Liver (tissue), 9 donors: ENCODE results near the gene LLPH. TPM values are rescaled to one million over a fixed set of nuclear protein-coding genes. Genes with fewer than 3 reads are reported as not detected.

Source experiments
- DNase-seq: peaks from one replicate; pipeline ENCODE4 v3.0.0-alpha.2; 2017; ENCODE audit warnings: low spot score
- H3K27ac ChIP-seq, 2 donors: one replicate each; pipeline ENCODE4 v1.7.0; 2013; ENCODE audit warnings: inconsistent platforms in 2 of 2, low read length in 2 of 2, control low read depth in 1 of 2, low read depth in 1 of 2, mild to moderate bottlenecking in 1 of 2
- H3K27me3 ChIP-seq, 4 donors: one replicate each; pipeline versions ENCODE4 v1.6.1 to v1.7.0; 2013; ENCODE audit warnings: low read length in 3 of 4, inconsistent platforms in 1 of 4, mild to moderate bottlenecking in 1 of 4, moderate library complexity in 1 of 4; ENCODE audit not compliant: control insufficient read depth in 4 of 4, insufficient read depth in 4 of 4
- H3K36me3 ChIP-seq, 4 donors: one replicate each; pipeline versions ENCODE4 v1.6.1 to v1.7.0; 2013; ENCODE audit warnings: low read length in 3 of 4, mild to moderate bottlenecking in 3 of 4, low read depth in 1 of 4, moderate library complexity in 1 of 4; ENCODE audit not compliant: control insufficient read depth in 4 of 4, insufficient read depth in 3 of 4
- H3K4me1 ChIP-seq, 4 donors: one replicate each; pipeline versions ENCODE4 v1.6.1 to v1.7.0; 2013; ENCODE audit warnings: low read length in 3 of 4, mild to moderate bottlenecking in 3 of 4, moderate library complexity in 1 of 4; ENCODE audit not compliant: control insufficient read depth in 4 of 4, insufficient read depth in 4 of 4
- H3K4me3 ChIP-seq, 3 donors: one replicate each; pipeline versions ENCODE4 v1.6.1 to v1.7.0; 2013; ENCODE audit warnings: low read length in 3 of 3, control low read depth in 1 of 3, low read depth in 1 of 3, mild to moderate bottlenecking in 1 of 3
- H3K9ac ChIP-seq, 2 donors: one replicate each; pipeline ENCODE4 v1.7.0; 2013; ENCODE audit warnings: low read length in 2 of 2, mild to moderate bottlenecking in 2 of 2, moderate library complexity in 2 of 2, control low read depth in 1 of 2, low read depth in 1 of 2
- H3K9me3 ChIP-seq, 4 donors: one replicate each; pipeline versions ENCODE4 v1.6.1 to v1.7.0; 2013; ENCODE audit warnings: low read length in 3 of 4; ENCODE audit not compliant: control insufficient read depth in 4 of 4
- ATF3 ChIP-seq: IDR thresholded peaks from 2 replicates; pipeline ENCODE4 v1.6.1; 2016; ENCODE audit warnings: antibody characterized with exemption
- EGR1 ChIP-seq, 2 donors: IDR thresholded peaks; 2 replicates each; pipeline ENCODE4 v1.6.1; 2016 to 2018; ENCODE audit warnings: antibody characterized with exemption in 2 of 2, low read depth in 2 of 2
- FOXA1 ChIP-seq: IDR thresholded peaks from 2 replicates; pipeline ENCODE4 v1.6.1; 2016; ENCODE audit warnings: antibody characterized with exemption
- FOXA2 ChIP-seq: IDR thresholded peaks from 2 replicates; pipeline ENCODE4 v1.6.1; 2016; ENCODE audit warnings: antibody characterized with exemption
- GABPA ChIP-seq, 2 donors: IDR thresholded peaks in 1 of 2; conservative IDR thresholded peaks in 1 of 2; 2 replicates each; pipeline ENCODE4 v1.6.1; 2016; ENCODE audit warnings: antibody characterized with exemption in 2 of 2, mild to moderate bottlenecking in 1 of 2, moderate library complexity in 1 of 2
- HNF4A ChIP-seq, 2 donors: conservative IDR thresholded peaks; 2 replicates each; pipeline ENCODE4 v1.6.1; 2016; ENCODE audit warnings: antibody characterized with exemption in 2 of 2, mild to moderate bottlenecking in 2 of 2
- HNF4G ChIP-seq: IDR thresholded peaks from 2 replicates; pipeline ENCODE4 v1.6.1; 2016; ENCODE audit warnings: antibody characterized with exemption
- JUND ChIP-seq, 2 donors: IDR thresholded peaks; 2 replicates each; pipeline ENCODE4 v1.6.1; 2016; ENCODE audit warnings: antibody characterized with exemption in 2 of 2
- NR2F2 ChIP-seq: IDR thresholded peaks from 2 replicates; pipeline ENCODE4 v1.6.1; 2016; ENCODE audit warnings: antibody characterized with exemption
- RAD21 ChIP-seq, 2 donors: IDR thresholded peaks; 2 replicates each; pipeline ENCODE4 v1.6.1; 2016; ENCODE audit warnings: antibody characterized with exemption in 2 of 2, mild to moderate bottlenecking in 2 of 2
- REST ChIP-seq: IDR thresholded peaks from 2 replicates; pipeline ENCODE4 v1.6.1; 2016; ENCODE audit warnings: antibody characterized with exemption, mild to moderate bottlenecking
- RXRA ChIP-seq, 2 donors: IDR thresholded peaks; 2 replicates each; pipeline ENCODE4 v1.6.1; 2017 to 2018; ENCODE audit warnings: antibody characterized with exemption in 2 of 2, mild to moderate bottlenecking in 1 of 2
- SP1 ChIP-seq: IDR thresholded peaks from 2 replicates; pipeline ENCODE4 v1.6.1; 2018; ENCODE audit warnings: antibody characterized with exemption, mild to moderate bottlenecking
- TAF1 ChIP-seq: conservative IDR thresholded peaks from 2 replicates; pipeline ENCODE4 v1.6.1; 2016; ENCODE audit warnings: antibody characterized with exemption, mild to moderate bottlenecking
- YY1 ChIP-seq: IDR thresholded peaks from 2 replicates; pipeline ENCODE4 v1.6.1; 2016; ENCODE audit warnings: antibody characterized with exemption, mild to moderate bottlenecking
- ZBTB33 ChIP-seq: IDR thresholded peaks from 2 replicates; pipeline ENCODE4 v1.6.1; 2016; ENCODE audit warnings: antibody characterized with exemption
- WGBS: extraction: QIAGEN DNeasy Blood & Tissue Kit; methylation state at CpG from one replicate; pipeline ENCODE4 v1.1.7; 2013; 5-methylcytosine and 5-hydroxymethylcytosine counted together
- polyA plus RNA-seq, 2 donors: library from polyadenylated mRNA; stranded (reverse) in 1 of 2; unstranded in 1 of 2; fragments of 200-250 nt in 1 of 2; fragments of >200 nt in 1 of 2; fragmentation: Nextera tagmentation in 1 of 2; extraction: Ambion mirVana in 1 of 2; gene quantifications; one replicate each; pipeline versions ENCODE4 v1.2.1 to v1.2.3, GENCODE V29; 2013 to 2015
- total RNA-seq, 2 donors: library from RNA; depleted of rRNA; stranded (reverse); fragments of >200 nt; gene quantifications; one replicate each; pipeline ENCODE4 v1.2.3, GENCODE V29; 2014
- TF ChIP-seq, protein P1 (sequence below): IDR thresholded peaks from 2 replicates; pipeline ENCODE4 v1.6.1; 2016; ENCODE audit warnings: antibody characterized with exemption
- TF ChIP-seq, protein P2 (sequence below): fragments of 150-350 bp; IDR thresholded peaks from 2 replicates; pipeline ENCODE4 v1.5.1; 2017; ENCODE audit warnings: improper control_type of control experiment, low read depth, low read length; ENCODE audit not compliant: missing input control
- donor health status: healthy.
- donor health status: healthy.
- donor health status: healthy.
- donor health status: healthy.
- donor health status: healthy.

LLPH gene
- total and polyA plus RNA-seq, 4 donors = 2.6 to 18.1 (median 6.6) TPM

DNA sequence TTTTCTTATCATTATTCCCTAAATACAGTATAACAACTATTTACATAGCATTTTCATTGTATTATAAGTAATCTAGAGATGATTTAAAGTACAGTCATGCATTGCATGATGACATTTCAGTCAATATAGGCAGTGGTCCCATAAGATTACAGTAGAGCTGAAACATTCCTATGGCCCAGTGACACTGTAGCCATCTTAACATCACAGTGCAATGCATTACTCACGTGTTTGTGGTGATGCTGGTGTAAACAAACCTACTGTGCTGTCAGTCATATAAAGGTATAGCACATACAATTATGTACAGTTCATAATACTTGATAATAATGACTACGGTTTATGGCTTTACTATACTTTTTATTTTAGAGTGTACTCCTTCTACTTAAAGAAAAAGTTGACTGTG, 13.3 kb downstream of the LLPH start:
- DNase-seq = no peak
- Histone ChIP-seq H3K9me3 (no peaks in the 10 kb centered on the region), H3K4me3 (no peak overlapping the region), H3K9ac (no peak overlapping the region), H3K36me3 (peaks cover 0 to 5% (median 2%) of the 10 kb centered on the region in 4 donors), H3K27ac (no peak overlapping the region), H3K27me3 (no peaks in the 10 kb centered on the region), H3K4me1 (no peaks in the 10 kb centered on the region)
- 93% methylated on average over 2 of the region's 2 CpGs for WGBS
- no peak for TF ChIP-seq ATF3

GRCh38 chr12:66115071-66115600, 15.4 kb downstream of the LLPH start:
- Histone ChIP-seq H3K27me3 (no peaks in the 10 kb centered on the region), H3K27ac (no peak overlapping the region), H3K4me1 (no peaks in the 10 kb centered on the region), H3K36me3 (peaks cover 0 to under 1% (median 0%) of the 10 kb centered on the region in 4 donors), H3K4me3 (no peak overlapping the region), H3K9me3 (no peaks in the 10 kb centered on the region), H3K9ac (no peak overlapping the region)
- DNase-seq = no peak
- 89% methylated on average over 4 of the region's 4 CpGs for WGBS
- TF ChIP-seq FOXA2 (no peak), RAD21 (IDR thresholded peaks at IDR 0.05) (no peak), FOXA1 (no peak), YY1 (no peak), ATF3 (no peak), NR2F2 (no peak), REST (no peak), ZBTB33 (no peak), EGR1 (IDR thresholded peaks at IDR 0.05; ENCODE audit: low read depth in 2 of 2) (no peak), HNF4A (conservative IDR thresholded peaks at IDR 0.05) (no peak), TAF1 (no peak), SP1 (no peak), HNF4G (no peak), RXRA (IDR thresholded peaks at IDR 0.05) (no peak), JUND (IDR thresholded peaks at IDR 0.05) (no peak), GABPA (IDR thresholded peaks at IDR 0.05 in 1 of 2, conservative IDR thresholded peaks at IDR 0.05 in 1 of 2) (no peak)
- TF ChIP-seq, protein P1, sequence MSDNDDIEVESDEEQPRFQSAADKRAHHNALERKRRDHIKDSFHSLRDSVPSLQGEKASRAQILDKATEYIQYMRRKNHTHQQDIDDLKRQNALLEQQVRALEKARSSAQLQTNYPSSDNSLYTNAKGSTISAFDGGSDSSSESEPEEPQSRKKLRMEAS = no peak
- TF ChIP-seq, protein P2, sequence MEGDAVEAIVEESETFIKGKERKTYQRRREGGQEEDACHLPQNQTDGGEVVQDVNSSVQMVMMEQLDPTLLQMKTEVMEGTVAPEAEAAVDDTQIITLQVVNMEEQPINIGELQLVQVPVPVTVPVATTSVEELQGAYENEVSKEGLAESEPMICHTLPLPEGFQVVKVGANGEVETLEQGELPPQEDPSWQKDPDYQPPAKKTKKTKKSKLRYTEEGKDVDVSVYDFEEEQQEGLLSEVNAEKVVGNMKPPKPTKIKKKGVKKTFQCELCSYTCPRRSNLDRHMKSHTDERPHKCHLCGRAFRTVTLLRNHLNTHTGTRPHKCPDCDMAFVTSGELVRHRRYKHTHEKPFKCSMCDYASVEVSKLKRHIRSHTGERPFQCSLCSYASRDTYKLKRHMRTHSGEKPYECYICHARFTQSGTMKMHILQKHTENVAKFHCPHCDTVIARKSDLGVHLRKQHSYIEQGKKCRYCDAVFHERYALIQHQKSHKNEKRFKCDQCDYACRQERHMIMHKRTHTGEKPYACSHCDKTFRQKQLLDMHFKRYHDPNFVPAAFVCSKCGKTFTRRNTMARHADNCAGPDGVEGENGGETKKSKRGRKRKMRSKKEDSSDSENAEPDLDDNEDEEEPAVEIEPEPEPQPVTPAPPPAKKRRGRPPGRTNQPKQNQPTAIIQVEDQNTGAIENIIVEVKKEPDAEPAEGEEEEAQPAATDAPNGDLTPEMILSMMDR = no peak
